Muscle of back (tissue), 11 donors: ENCODE measurements around the gene PI4K2B. TPM values are rescaled to one million over a fixed set of nuclear protein-coding genes. Genes with fewer than 3 reads are reported as not detected.
"Not testable (repeated sequence)": the region's sequence is repeated elsewhere in the genome, so short reads cannot be mapped to it uniquely, and the experiment has no call there.

ENCODE experiments used
- DNase-seq, 3 donors: peaks; one replicate each; pipeline versions ENCODE4 v3.0.0 to v3.0.0-alpha.2; 2013
- polyA plus RNA-seq, 10 donors: library from polyadenylated mRNA; unstranded; fragments of 120-200 nt; gene quantifications; one replicate each; pipeline ENCODE4 v1.2.1, GENCODE V29; 2013; ENCODE audit not compliant: insufficient read length in 10 of 10

The PI4K2B gene
- polyA plus RNA-seq, 10 donors, result 7.4 to 11.3 (median 10.0) TPM

DNA sequence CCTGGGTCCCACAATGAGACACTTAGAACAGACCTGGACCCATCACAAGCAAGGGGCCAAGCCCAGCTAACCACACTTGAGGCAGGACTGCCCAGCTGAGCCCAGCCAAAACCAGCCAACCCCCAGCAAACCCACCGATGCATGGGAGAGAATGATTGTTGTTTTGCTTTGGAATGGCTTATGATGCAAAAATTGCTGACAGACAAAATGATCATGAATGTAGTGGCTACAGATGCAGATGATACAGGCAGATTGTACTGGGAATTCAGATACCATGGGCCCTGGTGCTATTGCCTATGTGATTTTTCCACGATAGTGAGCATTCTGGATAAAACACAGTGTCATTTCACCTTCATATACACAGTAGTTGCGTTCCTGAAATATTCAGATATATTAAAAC, 69.7 kb downstream of the PI4K2B start:
- DNase-seq, result no peak

DNA sequence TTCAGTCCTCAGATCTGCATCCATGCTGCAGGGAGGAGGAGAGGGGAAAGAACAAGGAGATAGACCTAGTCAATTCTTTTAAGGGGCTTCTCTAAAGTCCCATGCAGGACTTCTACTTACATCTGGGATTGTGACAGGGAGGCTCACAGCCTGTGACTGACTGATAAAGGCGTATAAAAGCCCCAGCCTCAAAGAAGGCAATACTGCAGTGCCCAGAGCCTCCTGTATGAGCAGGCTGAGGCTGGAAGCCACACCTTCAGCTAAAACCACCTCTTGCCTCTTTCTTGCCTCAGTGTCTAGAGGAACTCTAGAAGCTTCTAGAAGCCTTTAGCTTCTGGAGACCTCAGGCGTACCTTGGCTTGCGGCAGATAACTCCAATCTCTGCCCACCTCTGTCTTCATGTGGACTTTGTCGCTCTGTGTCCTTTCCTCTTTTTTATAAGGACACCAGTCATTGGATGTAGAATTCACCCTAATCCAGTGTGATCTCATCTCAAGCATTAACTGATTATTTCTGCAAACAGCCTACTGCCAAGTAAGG, 72.8 kb downstream of the PI4K2B start:
- no peak for DNase-seq

DNA sequence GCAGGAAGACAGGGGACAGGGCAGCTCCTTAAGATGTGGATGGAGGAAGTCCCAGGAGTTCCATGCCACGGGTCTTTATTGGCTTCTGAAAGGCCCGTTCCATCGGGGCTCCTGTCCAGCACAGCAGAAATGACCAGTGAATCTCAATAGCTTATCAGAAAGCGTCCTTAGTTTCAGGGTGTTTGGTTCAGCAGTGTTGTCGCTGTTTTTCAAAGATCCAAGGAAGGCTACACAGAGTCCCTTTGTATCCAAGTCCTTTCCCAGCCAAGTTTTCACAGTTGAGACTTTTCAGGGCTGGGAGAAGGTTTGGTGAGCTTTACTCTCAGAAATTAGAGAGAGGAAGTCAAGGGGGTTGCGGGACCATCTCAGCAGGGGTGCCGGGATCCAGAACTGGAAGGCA, 73.8 kb downstream of the PI4K2B start:
- DNase-seq, result no peak

DNA sequence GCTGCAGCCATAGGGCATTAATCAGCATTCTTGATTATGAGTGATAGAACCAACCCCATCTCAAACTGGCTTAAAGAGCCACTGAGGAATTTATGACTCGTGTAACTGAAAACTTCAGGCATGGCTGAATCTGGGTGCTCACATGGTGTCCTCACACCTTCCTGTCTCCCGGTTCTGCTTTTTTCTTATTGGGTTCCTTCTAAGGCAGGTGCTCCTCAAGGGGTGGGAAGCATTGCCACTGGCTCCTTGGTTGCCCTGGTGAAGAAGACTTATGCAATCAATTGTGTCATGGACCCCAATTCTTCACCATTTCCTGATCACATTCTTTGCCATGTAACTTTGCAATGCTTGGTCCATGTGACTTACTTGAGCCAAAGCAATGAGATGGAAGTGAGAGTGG, 74.5 kb downstream of the PI4K2B start:
- no peak for DNase-seq

DNA sequence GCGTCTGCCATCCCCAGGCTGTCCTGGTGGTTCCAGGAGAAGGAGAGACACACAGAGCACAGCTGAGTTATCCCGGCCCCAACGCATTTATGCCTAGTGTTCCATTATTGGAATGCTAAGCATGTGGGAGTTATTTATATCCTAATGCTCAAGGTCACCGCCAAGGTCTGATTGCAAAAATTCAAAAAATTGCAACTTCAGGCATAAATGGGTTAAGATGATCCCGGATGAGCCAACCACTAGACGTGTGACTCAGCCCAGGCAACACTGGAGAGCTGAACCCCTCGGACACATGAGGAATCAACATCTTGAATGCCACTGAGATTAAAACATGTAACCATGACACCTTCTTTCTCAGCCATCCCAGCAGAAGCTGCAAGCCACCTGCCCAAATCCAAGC, 74.9 kb downstream of the PI4K2B start:
- no peak for DNase-seq

DNA sequence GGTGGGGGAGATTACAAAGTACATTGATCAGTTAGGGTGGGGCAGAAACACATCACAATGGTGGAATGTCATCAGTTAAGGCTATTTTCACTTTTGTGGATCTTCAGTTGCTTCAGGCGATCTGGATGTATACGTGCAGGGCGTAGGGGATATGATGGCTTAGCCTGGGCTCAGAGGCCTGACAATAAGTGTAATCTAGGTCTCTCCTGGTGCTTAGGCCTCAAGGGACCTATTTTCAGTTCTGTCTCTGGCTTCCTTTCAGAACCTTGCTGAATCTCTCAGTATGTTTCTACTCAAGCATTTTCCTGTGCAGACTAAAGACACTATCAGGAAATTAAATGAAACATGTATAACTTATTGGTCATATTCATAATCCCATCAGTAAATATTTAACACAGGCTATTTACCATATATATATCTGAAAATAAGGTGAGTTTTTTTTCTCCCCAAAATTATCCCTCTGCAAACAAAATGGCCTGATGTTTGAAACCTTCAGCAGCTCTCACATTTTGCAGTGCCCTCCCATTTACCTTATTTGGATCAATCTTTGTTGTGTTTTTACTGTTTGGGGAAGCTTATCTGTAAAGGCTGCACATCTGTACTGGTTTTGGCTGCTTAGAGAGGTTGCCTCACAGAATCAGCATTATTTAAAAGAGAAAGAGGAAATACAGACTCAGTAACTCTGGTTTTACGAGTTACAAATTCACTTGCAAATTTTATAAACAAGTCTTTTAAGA, 76.4 kb downstream of the PI4K2B start:
- no peak for DNase-seq

DNA sequence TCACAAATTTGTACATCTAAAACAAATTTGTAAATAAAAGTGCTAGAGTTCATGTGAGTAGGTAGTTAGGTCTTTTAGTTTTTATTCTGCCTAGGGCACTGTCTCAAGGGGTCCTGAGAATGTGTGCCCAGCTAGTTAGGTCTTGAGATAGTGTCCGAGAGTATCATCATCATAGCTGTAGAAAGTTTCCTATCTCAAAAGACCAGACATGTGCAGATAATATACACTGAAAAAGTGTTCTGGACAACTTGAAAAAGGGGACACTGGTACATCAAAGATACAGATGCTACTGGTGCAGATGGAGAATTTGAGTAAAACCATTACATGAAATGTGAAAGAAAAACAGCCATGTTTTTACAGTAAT, 77.0 kb downstream of the PI4K2B start:
- no peak for DNase-seq

DNA sequence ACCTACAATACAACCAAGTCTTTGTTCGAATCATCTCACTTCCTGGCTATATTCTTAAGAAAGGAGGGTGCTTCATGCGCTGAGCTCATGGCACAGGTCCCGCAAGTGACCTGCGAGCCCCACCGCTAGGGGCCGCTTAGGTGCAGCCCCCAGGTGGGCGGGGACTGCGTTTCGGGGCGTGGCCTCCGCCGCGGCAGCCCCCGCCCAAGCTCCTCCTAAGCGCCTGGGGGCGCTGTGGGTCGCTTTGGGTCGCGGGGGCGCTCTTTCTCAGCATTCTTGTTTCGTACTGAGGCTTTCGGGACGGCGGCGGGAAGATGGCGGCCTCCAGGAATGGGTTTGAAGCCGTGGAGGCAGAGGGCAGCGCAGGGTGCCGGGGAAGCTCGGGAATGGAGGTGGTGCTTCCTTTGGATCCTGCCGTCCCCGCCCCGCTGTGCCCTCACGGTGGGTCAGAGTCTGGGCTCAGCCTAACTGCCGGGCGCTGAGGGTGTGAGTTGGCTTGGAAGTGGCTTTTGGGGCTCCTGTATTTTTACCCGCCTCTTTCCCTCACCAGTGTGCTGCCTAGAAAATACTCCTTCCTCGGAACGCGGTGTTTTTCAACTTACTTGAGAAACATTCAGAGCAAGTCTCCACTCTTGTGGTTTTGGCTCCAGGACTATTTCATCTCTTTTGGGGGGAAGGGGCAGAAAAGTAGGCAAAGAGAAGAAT, 78.8 kb downstream of the PI4K2B start, which contains the start of gene ZCCHC4:
TSS of gene ZCCHC4 (plus strand) at position 279 of the 705 bp plus-strand sequence. CDS start at position 315, 36 bp downstream.
- peak; percentile 90 to 96 (median 95) for DNase-seq

DNA sequence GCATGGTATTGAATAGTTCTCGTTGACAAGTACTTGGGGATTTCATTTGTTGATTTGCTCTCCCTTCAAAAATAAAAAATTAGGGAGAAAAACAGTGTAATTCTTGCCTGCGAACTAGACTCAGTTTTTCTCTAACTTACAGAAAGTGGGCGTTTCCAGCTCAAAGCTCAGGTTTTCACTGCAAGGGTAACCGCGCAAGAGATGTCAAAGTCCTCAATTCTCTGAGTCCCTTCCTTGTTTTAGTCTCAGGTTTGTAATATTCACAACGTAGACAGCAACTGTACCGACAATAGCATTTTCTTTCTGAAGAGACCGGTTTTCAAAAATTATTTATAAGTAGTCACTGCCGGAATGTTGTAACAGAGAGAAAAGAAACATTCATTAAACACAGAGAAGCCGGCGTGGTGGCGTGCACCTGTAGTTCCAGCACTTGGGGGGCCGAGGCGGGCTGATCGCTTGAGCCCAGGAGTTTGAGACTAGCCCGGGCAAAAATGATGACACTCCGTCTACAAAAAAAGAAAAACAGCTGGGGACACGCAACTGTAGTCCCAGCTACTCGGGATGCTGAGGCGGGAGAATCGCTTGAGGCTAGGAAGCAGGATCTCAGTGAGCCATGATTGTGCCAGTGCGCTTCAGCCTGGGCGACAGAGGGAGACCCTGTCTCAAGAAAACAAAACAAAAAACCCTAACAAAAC, 79.5 kb downstream of the PI4K2B start:
- no peak for DNase-seq

DNA sequence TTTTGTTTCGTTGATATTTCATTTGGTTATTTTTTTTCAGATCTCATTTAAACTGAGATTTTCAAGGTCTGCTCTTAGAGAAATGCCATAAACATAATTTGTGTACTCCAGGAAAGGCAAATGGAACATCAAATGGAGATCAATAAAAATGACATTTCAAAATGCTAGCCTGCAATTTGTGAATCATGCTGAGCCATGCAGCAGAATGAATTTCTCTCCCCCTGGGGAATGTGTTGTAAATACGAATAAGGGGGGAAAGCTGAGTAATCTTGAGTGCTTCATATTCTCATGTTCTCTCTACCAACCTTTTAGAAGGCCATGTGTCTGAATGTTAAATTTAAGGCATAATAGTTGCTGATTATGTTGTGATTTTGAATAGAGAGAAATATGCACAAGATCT, 86.5 kb downstream of the PI4K2B start:
- peak in 1 of 3 donors; percentile 26 for DNase-seq

DNA sequence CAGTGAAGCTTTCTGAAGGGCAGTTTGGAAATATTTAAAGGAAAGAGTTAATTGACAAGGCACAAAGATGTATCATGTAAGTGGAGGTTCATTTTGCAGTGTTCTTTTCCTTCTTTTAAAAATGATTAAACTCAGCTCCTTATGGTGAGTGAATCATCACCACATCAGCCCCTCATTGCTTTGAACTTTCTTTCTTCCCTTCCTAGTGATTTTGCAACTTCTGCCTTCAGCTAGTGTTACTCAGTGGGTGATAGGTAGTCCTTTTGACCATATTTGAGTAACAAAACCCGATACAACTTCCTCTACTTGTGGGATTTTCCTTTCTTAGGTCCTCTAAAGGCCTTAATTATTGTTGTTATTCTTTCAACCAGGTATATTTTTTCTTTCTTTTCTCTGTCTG, 86.9 kb downstream of the PI4K2B start:
- peak in 1 of 3 donors; percentile 39 for DNase-seq

DNA sequence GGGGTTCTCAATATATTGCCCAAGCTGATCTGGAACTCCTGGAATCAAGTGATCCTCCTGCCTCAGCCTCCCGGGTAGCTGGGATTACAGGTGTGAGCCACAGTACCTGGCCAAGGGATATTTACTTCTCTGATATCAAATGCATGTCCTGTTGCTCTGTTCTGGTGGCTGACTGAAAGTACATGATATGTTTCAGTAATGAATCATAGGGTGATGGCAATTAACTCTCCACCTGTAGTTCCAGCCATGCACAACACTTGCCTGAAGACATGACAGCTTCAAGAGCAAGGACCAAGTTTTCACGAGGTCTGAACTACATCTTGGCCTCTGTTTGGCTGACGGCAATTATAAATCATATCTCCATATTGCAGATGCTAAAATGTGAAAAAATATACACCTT, 87.9 kb downstream of the PI4K2B start:
- no peak for DNase-seq

DNA sequence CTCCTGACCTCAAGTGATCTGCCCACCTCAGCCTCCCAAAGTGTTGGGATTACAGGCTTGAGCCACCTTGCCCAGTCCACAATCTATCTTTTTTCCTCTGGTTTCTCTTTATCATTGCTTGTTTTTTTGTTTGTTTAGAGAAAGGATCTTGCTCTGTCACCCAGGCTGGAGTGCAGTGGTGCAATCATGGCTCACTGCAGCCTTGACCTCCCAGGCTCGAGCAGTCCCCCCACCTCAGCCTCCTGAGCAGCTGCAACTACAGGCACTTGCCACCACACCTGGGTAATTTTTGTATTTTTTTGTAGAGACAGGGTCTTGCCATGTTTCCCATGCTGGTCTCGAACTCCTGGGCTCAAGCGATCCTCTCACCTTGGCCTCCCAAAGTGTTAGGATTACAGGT, 94.6 kb downstream of the PI4K2B start:
- not testable (repeated sequence) for DNase-seq

Other genes starting within 250 kb of the PI4K2B start
- gene LGI2, start 203.1 kb upstream of the PI4K2B start, polyA plus RNA-seq, result 10 to 100 TPM in 2 of 10 donors, 1 to 10 TPM in 8; 3.0 to 14.2 (median 4.2) TPM
- gene SEPSECS, start 73.6 kb upstream of the PI4K2B start, polyA plus RNA-seq, result 10 to 100 TPM in 1 of 10 donors, 1 to 10 TPM in 9; 5.7 to 12.2 (median 8.0) TPM
- 10 to 100 TPM in 5 of 10 donors, 1 to 10 TPM in 5; 6.7 to 19.8 (median 9.8) TPM for gene ZCCHC4, start 78.7 kb downstream of the PI4K2B start, polyA plus RNA-seq
- gene ANAPC4, start 143.2 kb downstream of the PI4K2B start, polyA plus RNA-seq, result 10 to 100 TPM; 16.8 to 41.0 (median 25.1) TPM